ENCODE data around the gene P2RY11.

P2RY11 gene

DNA sequence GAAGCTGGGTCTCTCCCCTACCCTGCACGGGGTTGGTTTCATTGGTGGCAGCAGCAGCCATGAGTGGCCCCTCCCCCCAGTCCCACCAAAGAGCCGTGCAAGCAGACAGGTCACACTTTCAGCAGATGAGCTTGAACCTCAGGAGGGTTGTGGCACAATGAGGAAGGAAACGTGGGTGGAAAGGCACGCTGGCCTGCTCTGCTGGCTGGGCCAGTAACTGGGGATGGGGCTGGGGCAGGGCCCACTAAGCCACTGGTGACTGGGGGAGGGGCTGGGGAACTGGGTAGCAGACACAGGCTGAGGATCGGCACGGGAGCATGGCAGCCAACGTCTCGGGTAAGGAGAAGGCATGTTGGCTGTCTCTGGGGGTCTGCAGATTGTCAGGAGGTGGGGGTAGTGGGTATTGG, at the start of gene P2RY11:
Gene P2RY11, plus strand, starts transcription at position 289 of the 407 bp plus-strand sequence. Its CDS starts 29 bp downstream, at position 318.
- DNase-seq: peak; percentile 29

- DNase-seq: no peak
These were observed 49.7 kb upstream of the P2RY11 start for GRCh38 chr19:10061717-10062310.

DNA sequence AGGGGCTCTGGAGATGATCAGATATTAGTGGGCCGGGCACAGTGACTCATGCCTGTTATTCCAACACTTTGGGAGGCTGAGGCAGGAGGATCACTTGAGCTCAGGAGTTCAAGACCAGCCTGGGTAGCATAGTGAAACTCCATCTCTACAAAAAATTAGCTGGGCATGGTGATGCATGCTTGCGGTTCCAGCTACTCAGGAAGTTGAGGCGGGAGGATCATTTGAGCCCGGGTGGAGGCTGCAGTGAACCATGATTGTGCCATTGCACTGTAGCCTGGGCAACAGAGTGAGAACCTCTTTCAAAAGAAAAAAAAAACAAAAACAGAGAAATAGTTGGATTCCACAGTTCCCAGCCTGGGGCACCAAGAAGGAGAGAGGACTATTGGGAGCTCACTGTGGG, 43.3 kb upstream of the P2RY11 start:
- DNase-seq: no peak

DNA sequence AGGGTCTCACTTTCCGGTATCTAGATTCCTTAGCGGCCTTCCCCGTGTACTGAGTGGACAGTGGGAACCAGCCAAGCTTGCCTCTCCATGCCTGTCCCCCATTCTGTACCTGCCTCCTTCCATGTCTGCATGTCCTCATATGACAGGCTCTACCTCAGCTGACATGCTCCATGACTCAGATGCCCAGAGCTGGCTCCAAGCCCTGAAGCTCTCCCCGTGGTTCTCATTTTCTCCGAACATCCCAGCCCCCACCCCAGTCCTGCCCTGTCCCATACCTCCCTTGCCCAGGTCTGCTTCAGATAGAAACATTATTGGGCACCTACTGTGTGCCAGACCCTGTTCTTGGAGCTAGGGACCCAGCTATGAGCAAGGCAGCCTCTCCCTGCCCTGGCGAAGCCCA, 42.4 kb upstream of the P2RY11 start:
- DNase-seq: no peak

DNA sequence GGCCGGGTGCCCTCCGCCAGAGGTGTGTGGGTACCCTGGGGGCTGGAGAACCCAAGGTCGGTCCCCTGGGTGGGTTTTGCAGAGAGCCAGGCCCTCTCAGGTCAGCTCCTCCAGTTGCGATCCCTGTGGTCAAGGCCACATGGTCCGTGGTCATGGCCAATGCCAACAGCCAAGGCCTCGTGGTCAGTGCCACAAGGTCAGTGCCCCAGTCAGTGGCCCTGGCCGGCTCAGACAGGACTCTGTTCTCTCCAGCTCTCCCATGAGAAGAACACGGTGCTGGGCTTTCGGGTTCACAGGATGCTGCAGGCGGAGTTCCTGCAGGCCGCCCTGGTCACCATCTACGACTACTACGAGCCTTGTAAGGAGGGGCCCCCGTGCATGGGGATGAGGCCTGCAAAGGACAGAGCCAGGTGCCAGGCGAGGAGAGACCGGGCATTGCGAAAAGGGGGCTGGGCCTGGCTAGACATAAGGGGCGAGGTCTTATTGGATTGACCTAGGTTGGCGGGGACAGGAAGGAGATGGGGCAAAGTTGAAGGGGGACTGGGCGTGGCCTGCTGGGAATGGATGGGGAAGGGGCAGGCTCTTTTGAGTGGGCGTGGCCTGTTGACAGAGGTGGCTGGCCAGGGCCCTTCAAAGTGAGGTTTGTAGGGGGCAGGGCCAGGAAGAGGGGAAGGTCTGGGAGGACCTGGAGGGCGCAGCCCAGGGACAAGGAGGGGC, 40.6 kb upstream of the P2RY11 start:
- no peak for DNase-seq

- no peak for DNase-seq
These were observed 37.3 kb upstream of the P2RY11 start for GRCh38 chr19:10074153-10074552.

GRCh38 chr19:10076535-10076934, 35.0 kb upstream of the P2RY11 start:
- no peak for DNase-seq

- DNase-seq: no peak
These were observed 33.2 kb upstream of the P2RY11 start for GRCh38 chr19:10078329-10078728.

GRCh38 chr19:10079031-10079453, 32.5 kb upstream of the P2RY11 start:
- DNase-seq: no peak

- no peak for DNase-seq
These were observed 27.6 kb upstream of the P2RY11 start for GRCh38 chr19:10083911-10084310.

- no peak for DNase-seq
These were observed 26.7 kb upstream of the P2RY11 start for GRCh38 chr19:10084803-10085202.

DNA sequence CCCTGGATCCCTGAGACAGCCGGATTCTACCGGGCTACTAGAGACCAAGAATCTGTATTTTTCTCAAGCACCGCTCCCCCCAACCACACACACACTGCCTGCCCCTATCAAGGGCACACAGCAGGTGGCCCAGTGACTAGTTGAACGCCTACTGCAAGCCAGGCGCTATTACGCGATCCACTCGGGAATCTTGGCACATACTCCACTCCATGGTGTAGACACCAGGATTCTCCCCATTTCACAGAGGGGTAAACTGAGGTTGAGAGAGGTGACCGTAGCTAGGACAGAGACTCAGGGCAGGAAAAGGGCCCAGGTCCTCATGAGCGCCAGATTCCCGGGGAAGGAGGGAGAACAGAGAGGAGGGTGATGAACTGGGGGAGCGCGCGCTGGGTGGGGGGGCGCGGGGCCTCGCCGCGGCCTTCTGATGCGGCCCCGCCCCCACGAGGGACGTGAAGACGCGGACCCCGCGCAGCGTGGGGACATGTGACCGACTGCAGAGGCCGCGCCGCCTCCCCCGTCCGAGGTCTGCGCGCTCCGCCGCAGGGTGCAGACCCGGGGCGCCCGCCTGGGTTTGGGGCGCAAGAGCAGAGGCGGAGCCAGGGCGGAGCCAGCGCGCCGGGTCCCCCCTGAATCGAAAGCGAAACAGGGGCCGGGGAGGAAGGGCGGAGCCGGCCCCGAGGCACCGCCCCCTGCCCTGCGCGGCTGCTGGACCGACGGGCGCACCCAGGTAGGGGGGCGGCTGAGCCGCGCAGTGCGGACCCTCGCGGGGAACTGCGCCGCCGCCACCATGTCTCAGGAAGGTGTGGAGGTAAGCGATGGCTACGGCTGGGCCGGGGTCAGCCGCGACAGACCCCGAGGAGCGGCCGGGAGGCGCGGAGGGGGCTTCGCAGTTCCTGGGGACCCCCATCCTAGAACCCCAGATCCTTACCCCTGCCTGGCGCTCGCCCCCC, 25.6 kb upstream of the P2RY11 start, which contains the start of gene SHFL:
Gene SHFL, plus strand, starts transcription at position 677 of the 950 bp plus-strand sequence. Its CDS starts 111 bp downstream, at position 788.
- peak; percentile 83 for DNase-seq

DNA sequence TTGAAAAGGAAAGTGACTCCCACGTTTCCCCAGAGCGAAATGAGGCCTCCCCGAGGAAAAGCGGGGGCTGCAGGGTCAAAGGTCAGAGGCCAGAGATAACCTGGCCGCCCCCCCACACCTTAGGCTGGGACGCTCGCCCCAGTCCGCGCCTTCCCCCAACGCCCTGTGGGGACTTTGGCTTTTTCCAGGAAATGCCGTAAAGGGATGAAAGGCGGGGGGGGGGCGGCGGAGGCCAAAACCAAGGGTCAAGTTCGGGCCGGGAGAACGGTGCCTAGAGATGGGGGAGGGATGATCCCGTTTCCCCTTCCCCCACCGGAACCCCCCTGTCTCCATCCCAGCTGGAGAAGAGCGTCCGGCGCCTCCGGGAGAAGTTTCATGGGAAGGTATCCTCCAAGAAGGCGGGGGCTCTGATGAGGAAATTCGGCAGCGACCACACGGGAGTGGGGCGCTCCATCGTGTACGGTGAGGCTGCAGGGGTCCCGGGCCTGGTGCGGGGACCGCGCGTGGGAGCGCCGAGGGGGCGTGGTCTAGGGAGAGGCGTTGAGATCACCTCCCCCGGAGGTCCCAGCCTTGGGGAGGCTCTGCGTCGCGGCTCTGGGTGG, 24.8 kb upstream of the P2RY11 start:
- no peak for DNase-seq

DNA sequence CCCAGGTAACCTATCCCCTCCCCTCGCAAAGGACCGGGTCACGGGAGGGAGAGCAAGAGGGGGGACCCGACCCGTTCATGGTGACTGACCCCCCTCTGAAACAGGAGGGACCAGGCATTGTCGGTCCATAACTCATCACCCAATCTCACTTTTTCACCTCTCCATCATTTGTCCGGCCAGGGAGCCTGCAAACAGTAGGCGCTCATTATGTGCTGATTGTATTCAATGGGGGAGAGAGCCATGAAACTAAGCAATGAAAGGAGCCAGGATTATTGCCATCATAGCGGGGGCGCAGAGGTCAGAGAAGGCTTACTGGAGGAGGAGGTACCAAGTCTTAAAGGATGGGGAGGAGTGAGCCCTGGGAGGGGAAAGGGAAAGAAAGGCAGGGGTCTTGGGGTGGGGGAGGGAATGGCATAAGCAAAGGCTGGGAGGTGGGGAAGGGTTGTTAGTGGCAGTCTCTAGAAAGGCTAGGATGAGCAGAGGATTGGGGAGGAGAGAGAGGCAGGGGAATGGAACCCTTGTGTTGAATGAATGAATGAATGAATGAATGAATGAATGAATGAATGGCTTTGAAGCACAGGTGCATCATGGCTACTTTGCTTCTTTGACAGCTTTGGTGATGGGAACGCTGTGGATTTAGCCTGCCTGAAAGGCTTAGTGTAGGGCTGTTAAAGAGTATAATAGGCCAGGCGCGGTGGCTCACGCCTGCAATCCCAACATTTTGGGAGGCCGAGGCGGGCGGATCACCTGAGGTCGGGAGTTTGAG, 24.0 kb upstream of the P2RY11 start:
- DNase-seq: no peak

DNA sequence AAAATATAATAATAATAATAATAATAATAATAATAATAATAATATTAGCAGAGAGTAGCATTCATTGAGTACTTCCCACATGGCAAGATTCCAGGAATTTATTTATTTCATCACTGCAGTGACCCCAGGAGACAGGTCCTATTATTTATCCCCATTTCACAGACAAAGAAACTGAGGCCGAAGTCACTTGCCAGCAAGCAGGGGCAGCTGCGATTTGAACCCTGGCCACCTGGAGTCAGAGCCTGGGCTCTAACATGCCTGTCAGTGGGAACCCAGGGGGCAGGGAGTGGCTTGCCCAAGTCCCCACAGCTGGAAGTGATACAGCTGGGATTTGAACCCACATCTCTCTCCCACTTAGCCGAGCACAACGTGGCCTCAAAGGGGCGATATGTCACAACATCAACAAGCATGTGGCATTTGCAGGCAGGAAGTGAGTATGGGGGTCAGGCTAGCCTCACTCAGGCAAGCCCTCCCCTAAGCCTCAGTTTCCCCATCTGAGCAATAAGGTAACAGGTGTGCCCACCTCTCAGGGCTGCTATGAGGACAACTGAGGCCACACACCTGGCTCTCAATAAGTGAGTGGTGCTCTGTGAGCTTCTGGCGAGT, 22.4 kb upstream of the P2RY11 start:
- no peak for DNase-seq

DNA sequence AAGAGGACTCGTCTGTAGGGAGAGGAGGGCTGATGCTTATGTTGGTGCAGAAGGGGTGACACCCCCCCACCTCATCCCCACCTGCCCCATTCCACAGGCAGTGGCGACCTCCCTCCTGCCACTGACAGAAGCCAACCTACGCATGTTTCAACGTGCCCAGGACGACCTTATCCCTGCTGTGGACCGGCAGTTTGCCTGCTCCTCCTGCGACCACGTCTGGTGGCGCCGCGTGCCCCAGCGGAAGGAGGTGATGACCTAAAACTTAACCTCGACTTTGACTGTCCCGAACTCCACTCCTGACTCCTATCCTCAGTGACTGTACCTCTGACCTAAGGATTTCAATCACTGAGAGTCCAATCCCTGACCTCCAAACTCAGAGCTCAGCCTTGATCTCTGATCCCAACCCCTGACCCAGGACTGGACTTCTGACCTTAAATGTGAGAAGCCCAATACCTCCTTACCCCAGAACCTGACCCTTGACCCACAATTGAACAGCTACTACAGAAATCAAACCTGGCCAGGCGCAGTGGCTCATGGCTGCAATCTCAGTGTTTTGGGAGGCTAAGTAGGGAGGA, 21.6 kb upstream of the P2RY11 start:
- DNase-seq: no peak

DNA sequence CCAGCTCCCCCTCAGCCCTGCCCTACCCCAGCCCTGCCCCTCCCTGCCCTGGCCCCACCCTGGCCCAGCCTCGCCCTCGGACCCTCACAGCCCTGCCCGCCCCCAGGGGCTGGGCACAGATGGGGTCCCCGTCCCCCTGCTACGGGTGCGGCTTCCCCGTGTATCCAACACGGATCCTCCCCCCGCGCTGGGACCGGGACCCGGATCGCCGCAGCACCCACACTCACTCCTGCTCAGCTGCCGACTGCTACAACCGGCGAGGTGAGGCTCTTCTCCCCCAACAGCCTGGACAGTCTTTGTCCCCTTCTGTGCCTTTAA, 20.2 kb upstream of the P2RY11 start:
- no peak for DNase-seq

- no peak for DNase-seq
These were observed 19.4 kb upstream of the P2RY11 start for GRCh38 chr19:10091895-10092641.

DNA sequence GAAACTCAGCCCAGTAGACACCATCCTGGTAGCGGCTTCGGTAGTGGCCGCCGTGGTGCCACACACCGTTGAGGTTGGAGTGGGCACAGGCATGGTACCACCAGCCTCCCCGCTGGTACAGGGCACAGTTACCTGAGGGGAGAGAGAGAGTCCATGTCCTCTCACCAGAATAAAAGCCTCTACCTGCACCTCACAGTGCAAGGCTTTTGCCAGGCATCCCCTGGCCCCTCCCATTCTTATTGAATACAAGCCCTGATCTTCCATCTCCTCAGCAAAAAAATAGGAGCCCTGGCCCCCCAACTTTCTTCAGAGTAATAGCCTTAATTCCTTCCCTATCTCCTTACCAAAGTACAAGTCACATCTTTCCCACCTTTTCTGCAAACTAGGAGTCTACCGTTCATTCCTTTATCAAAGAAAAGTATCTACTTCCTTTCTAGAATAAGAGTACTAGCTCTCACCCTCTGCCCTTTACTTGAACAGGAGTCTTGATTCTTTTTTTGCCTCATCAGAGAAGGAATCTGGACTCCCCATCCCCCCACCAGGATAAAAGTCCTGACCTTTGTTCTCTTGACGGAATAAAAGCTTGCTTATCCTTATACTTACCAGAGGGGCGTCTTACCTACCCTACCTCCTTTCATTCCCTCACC, 18.7 kb upstream of the P2RY11 start:
- no peak for DNase-seq
